GM21737 (cell line): ENCODE measurements around the gene SMC2.

Experiments used
- ATAC-seq: cut with Tn5 transposase; IDR thresholded peaks from one replicate; pipeline ENCODE4 v1.9.1; 2021; ENCODE audit warnings: mild to moderate bottlenecking, moderate library complexity; ENCODE audit not compliant: unreplicated experiment

Gene SMC2

DNA sequence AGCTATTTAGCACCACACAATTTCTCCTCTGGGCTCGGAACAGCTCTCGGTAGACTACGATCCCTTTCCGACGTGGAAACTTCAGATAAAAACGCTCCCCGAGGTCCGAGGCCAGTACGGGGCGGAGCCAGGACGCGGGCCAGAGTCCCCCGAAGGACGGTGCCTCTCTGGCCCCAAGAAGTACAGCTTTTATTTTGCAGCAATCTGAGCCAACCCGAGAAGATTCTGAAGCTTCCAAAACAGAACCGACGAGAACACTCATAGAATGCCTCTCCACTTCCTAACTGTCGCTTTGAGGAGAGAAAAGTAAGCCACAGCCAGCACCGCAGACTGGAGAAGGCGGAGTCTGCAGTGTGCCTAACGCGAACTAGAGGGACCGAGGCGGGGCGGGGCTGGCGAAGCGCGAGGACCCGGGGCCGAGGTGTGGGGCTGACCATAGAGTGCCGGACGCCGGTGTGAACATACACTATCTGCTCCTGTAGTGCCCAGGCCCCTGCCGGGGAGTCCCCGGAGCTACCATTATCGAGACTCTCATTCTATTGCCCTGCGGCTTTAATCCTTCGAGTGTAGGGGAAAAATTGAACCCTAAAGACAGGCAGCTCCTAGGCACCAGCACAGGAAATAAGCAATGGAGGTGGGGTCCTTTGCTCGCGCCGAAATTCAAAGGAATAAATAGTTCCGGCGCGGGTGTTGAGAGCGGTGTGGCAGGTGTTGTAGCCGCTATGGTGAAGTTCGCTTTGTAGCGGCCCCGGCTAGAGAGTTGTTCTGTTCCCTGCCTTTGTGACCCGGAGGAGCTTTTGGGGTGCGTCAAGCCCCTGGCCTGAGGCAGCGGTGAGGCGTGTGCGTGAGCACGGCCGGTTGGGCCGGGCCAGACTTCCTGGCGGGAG is at the start of gene SMC2:
SMC2 (plus strand) TSS at position 663 of the 887 bp plus-strand sequence. CDS start 1,076 bp downstream, outside the sequence.
- ATAC-seq = peak; percentile 89

DNA sequence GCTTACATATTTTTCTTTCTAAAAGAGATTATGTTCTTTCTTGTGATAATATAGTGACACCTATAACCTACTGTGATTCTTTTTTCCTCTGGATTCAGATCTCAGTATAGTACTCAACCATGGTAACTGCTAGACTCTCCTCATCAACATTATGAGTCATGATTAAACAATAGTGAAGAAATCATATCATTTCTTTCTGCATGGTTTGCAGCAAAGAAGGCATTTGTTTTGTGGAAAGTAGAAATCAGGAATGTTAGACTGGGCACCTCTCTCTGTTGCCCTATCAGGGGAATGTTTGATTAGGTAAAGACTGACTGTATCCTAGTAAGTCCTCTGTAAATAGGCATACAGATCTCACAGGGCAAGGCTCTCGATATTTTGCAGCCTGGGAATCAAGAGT is 25.6 kb upstream of the SMC2 start:
- no peak for ATAC-seq

DNA sequence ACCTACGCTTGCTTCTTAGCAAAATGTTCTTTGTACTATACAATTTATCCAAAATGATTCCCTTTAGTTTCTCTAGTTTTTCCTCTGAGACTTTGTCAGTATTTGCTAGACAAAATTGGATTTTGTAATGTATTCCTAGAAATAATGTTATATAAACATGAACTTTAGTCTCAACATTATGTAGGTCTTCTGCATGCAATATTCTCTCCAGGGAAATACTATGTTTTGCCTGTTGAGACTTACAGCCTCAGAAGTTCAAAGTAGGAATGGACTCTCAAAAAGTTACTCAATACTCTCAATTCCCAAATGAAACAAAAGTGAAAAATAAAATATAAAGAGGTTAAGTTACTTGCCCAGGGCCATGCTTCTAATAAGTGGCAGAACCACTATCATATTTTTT is 24.8 kb upstream of the SMC2 start:
- no peak for ATAC-seq

DNA sequence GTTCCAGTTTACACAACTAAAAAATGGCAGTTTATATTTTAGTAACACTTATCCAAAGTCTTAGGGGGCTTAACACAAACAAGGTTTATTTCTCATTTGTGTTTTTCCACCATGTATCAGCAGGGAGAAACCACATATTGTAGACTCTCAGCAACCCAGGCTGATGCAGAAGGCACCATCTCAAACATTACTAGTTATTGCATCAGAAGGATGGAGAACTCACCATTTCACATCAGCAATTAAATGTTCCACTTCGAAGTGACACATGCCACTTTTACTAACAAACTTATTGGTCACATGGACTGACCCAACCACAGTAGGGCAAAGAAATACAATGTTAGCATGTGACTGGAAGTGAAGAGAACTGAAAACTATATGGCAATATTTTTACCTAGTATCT is 22.5 kb upstream of the SMC2 start:
- no peak for ATAC-seq

DNA sequence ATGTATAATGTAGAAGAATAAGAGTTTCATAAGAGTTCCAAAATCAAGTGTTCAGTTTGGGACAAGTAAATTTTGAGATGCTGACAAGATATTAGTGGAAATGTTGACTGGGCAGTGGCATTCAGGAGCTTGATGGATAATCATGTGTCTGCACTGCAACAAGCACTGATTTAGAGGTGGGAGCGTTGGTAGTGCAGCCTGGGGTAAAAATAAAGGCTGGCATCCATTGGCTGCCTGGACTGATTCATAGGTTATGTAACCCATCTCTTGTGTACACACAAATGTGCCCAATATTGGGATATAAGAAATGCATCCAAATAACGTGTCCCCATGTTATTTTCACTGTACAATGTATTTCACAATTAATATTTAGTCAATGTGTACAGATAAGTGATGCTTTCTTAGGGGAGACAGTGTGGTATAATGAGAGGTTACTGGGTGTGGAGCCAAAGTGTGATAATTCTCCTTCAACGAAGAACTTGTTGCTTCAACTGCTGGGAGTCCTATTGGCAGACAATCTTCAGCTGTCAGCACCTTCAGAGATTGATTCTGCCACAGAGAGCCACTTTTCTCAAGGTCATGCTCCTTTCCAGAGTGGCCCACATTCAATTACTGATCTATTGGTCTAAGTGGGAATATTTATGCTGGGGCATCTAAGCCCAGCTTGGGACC is 20.9 kb upstream of the SMC2 start:
- no peak for ATAC-seq

DNA sequence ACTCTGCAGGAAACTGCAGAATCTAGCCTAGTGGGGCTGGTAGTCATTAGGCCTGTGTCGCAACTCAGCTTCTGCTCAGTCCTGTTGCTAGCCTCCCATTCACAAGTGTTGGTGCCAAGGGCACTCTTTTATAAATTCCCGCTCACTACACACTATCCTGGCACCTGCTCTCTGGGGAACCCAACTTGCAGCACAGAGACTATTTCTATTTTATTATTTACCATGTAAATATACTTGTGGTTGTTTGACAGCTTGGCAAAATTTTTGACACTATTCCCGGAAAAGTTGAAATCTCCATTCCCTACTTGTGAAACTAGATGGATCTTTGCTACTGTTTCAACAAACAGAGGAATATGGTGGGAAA is 20.4 kb upstream of the SMC2 start:
- no peak for ATAC-seq

DNA sequence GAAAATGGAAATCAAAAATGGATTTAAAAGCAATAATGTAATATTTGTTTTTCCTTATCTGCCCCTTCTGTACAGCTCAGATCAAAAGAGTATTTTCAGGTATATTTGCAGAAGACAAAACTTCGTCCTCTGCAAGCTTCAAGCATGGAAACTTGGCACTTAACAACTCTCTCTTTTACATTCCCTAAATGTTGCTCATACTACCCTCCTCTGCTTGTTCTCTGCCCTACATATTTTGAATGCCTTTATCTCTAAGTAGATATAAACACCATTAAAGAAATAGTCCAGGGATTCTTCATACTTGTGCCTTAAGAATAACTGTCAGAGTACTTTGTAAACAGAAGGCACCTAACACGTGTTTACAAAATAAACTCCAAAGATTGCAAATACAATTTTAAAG is 19.2 kb upstream of the SMC2 start:
- ATAC-seq = no peak

DNA sequence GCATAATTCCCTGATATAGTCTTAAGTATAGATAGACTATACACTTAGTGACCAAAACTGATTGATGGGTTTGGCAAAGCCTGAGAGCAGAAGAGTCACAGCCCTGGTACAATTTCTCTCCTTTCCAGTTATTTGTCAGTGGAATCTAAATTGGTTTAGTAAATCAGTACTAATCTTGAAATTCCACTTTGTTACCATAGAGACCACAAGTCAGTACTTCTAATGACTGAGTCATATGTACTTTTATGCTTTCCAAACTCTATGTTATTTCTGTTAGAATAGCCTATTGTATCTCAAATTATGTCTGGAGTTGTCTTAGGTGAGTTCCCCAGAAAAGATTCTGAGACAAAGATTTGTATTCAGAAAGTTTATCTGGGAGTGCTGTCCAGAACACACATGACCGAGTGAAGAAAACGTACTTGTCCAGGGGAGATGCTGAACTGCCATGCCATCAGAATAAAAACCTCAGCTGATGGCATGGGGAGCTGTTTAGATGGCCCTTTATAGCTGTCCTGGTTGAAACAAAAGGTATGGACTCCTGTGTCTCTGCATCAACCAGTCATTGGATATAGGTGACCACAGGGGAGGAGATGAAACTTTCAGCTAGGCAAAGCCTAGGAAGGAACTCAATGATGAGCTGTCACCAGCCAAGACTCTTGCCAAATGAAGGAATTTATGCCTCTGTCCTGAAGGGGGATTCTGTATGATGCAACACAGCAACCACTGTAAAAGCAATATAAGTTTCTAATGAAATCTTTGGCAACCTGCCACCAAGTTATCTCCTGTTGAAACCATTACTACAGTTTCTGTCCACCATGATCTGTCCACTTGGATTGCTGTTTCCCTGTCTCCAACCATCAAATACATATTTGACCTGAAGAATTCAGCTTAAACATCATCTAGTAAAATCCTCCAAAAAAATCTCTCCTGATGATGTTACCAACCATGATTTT is 18.0 kb upstream of the SMC2 start:
- ATAC-seq = no peak

DNA sequence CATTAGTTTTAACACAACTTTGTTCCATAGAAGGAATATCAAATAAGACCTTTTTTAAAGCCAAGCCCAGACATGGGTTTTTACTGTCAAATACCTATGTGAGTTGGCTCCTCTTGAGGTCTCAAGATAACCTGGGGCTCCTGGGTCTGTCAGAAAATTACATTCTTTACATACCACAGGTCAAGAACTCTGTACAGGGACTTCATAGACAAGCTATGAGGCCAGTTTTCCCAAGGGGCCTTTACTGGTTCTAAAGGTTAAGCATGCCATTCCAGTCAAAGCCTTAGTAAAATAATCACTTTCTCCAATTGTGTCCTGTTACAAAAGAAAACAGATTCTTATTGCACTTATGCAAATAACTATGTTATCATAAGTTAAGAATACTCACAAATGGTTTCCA is 15.5 kb upstream of the SMC2 start:
- no peak for ATAC-seq

DNA sequence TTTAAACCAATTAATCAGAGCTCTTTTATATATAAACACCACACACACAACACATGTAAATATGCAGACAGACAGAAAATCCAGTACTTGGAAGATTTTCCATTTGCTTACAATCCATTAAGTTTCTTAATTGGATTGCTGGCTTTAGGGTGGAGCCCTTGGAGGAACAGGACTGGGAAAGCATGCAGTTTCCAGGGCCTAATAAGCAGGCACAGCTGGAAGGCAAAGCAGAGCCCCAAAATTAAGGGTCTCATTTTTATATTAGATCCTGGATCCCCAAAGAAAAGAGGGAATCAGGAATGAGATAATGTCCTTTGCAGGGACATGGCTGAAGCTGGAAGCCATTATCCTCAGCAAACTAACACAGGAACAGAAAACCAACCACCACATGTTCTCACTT is 13.1 kb upstream of the SMC2 start:
- no peak for ATAC-seq

DNA sequence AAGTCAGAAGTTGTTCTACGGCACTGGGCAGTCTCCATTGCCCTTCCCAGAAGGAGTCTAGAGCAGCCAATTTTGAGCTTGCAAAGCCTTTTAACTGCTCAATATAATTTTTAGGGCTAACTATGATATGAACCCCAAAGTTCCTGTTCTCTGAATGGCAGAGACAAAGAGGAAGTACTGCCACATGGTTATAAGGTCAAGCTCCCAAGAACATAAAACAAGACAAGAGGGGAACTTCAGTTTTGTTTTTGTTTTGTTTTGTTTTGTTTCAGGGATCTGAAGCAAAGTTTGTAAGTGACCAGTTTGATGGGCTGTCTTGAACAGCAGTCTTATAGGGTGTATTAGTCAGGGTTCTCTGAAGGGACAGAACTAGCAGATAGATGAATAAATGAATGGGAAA is 11.9 kb upstream of the SMC2 start:
- ATAC-seq = no peak

DNA sequence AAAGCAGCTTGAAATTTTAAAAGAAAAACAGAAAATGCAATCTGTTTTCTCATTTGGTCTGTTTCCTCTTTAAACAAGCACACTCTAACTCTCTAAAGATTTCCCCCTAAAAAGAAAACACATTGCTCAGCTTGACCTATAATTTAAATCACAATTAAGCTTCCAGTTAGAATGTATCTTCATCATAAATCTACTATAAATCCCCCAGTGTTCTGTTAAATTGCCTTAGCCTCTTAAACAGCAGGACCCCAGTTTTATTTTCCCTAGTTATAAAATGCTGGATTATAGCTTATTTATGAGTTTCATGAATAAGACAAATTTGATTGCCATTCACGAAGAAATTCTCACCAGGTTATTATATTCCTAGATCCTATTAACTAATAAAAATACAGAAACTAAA is 8.6 kb upstream of the SMC2 start:
- no peak for ATAC-seq

DNA sequence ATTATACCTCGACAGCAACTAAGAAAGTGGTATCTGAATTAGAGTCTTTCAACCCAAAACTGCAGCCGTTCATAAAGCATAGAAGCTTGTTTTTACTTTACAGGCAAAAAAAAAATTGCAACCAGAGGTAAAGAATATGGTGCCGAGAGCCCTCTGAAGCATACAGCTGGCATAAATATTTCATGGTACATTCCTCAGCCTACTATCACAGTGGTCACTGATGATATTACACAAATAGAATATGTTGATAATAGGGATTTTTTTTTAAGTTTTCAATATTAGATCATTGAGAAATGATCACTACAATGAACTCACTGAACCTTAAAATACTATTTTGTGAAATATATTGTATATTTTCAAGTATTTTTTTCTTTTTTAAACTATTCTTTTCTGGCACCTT is 6.2 kb upstream of the SMC2 start:
- no peak for ATAC-seq

DNA sequence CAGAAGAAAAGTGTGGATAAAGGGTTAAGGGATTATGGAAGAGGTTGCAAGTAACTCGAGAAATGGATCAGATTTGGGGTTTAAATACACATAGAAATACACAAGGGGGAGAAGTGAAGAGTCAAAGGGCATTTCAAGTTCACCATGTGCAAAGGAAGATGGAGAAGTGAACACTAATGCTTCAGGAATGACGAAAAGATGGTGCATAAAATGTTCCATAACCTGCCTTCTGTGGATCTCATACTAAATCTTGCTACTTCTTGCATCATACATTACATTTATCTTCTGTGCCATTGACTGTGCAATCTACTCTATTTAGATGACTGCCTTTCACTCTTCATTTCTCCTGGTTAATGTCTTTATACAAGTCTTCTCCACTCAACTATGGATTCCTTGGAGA is 5.7 kb upstream of the SMC2 start:
- ATAC-seq = no peak

DNA sequence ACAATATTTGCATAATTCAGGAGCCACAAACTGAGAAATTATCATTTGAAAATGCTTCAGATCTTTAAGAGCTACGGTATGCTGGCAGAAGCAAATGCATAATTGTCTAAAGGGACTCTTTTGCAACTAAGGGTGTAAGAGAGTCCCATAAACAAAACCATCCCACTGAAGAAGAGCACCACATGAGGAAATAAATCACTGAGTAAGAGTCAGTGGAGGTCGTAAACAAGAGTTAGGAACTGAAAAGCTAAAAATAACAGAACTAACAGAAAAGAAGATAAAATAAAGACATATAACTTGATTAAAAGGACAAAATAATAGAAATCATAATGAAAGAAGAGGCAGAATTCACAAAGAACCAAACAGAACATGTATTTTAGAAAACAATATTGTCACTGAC is 3.5 kb upstream of the SMC2 start:
- ATAC-seq = no peak

DNA sequence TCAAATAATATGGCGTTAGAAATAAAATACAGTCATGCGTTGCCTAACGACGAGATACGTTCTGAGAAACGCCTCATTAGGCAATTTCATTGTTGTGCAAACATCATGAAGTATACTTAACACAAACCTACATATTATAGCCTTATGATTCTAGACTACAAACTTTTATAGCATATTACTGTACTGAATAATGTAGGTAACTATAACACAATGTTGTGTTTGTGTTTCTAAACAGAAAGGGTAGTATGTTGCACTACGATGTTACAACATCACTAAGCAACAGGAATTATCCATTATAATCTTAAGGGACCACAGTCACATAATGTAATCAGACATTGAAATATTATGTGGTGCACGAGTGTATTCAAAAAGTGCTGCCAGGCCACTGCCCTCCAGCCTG is 3.0 kb upstream of the SMC2 start:
- no peak for ATAC-seq

DNA sequence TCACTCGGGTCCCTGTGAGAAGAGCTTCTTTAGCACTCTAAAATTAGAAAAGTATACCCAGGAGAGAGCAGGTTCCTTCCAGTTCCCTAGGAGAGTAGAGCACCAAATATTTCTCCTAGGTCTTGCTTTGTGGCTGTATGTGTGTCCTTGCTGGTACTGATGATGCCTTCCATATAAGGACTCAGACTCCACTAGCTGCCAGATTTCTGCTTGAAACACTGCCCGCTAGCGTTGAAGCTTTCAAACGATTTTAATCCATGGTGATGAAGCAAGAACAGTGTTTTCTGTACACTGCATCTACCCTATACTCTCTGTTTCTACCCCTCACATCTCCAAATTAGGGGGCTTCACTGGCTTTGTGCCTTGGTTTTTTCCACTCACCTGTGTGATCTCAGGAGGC is 2.4 kb upstream of the SMC2 start:
- ATAC-seq = no peak

DNA sequence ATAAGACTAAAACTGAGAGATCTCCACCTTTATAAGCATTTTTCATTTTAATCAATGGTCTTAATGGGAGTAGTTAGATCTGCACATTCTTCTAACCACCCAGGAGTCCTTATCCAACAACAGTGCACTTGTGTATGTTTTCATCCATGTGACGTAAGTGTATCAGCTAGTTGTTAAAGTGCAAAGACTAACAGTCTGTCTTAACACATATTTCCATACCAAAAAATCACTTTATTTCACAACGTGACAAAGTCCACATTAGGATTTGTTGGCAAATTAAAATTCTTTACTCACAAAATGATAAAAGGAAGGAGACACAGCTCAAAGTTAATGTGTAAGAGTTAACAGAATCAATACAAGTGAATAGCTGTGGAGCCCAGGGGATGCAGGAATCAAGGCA is 1.9 kb upstream of the SMC2 start:
- no peak for ATAC-seq

DNA sequence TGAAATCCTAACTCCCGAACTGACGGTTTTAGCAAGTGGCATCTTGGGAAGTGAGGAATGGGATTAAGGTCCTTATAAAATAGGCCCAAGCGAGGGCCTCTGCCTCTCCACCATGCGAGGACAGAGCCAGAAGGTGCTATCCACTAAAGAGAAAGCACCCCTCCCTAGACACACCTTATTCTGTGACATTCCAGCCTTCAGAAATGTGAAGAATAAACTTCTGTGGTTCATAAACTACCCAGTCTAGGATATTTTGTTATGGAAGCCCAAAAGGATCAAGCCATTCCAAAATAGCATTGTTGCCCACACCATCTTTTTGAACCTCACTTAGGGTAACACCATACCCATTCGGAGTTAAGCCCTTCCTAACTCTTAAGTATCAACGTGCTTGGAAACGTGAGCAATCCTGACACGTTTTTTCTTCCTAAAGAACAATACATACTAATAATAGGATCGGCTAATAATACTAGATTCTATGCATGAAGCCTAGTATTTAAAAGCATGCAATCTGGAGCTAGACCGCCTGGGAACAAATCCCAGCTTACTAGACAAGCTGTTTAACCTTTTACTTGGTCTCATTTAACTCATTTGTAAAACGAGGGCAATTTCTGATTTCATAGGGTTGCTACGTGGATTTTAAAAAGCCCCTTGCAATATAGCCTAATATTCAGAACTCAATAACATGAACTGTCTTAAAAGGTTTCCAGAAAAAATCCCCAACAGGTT is 1.1 kb upstream of the SMC2 start:
- no peak for ATAC-seq

DNA sequence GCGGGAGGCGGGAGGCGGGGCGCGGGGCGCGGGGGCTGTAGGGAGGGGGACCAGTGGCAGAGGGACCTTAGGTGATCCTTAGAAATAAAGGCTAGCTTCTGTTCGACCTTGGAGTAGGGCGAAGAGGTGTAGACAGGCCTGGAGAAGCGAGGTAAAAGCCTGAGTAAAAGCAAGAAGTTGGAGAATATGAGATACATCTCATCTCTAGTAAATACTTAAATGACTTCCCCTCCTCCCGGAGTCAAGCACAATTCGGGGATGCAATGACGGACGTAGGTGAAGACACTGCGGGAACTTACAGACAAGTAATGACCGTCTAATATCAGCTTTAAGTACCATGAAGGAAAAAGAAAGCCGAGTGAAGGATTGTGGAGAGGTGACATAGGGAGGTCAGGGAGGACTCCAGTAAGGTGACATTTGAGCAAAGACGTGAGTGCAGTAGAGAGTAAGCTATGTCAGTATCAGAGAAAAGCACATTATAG is 466 bp downstream of the SMC2 start:
- ATAC-seq = peak; percentile 3

DNA sequence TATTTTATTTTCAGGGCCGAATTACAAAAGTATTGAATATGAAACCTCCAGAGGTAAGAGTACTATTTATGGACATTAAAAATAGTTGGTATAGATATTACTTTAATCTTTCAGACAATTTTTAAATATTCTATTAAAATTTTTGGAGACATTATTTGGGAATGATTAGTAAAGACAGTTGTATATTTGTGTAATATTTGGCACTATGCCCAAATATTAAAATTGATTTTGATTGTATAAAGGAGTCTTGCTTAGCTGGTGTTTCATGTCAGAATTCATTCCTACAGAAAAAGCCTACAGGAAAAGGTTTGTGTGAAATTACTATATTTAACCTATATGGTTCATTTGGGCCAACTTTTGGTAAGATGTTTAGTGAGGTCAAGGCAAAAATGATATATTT is 5.5 kb downstream of the SMC2 start:
- ATAC-seq = no peak
